Measurements from ENCODE around the gene URB2.

The URB2 gene

DNA sequence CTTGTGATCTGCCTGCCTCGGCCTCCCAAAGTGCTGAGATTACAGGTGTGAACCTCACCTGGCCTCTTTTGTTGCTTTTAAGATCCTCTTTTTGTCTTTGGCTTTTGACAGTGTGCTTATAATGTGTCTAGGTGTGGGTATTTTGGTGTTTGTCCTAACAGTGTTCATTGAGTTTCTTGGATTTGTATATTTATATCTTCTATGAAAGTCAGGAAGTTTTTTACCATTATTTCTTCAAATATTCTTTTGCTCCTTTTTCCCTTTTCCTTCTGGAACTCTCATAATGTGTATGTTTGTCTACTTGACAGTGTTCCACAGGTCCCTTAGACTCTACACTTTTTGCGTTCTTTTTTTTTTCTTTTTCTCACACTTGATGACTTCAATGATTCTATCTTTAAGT lies 59.1 kb downstream of the URB2 start:
- WGBS, 2 experiments: 86 to 88% methylated on average over 2 of the region's 2 CpGs
- Histone ChIP-seq H3K9me3 (ENCODE audit: control insufficient read depth, low read length) (no peaks in the 10 kb centered on the region), H3K36me3 (ENCODE audit: control insufficient read depth, insufficient read depth, low read length) (no peaks in the 10 kb centered on the region), H3K27me3 (ENCODE audit: control insufficient read depth, insufficient read depth, low read length, poor library complexity, severe bottlenecking) (no peaks in the 10 kb centered on the region), H3K27ac (ENCODE audit: insufficient read depth, low read depth, low read length, poor library complexity, severe bottlenecking) (no peak overlapping the region), H3K4me1 (ENCODE audit: control insufficient read depth, insufficient read depth, low read length) (no peaks in the 10 kb centered on the region), H3K4me3 (ENCODE audit: insufficient read depth, low read depth, low read length) (no peak overlapping the region)

GRCh38 chr1:229689273-229689672 lies 63.2 kb downstream of the URB2 start:
- Histone ChIP-seq H3K9me3 (ENCODE audit: control insufficient read depth, low read length) (no peaks in the 10 kb centered on the region), H3K36me3 (ENCODE audit: control insufficient read depth, insufficient read depth, low read length) (no peaks in the 10 kb centered on the region), H3K27me3 (ENCODE audit: control insufficient read depth, insufficient read depth, low read length, poor library complexity, severe bottlenecking) (no peaks in the 10 kb centered on the region), H3K4me3 (ENCODE audit: insufficient read depth, low read depth, low read length) (no peak overlapping the region), H3K4me1 (ENCODE audit: control insufficient read depth, insufficient read depth, low read length) (peaks cover 7% of the 10 kb centered on the region), H3K27ac (ENCODE audit: insufficient read depth, low read depth, low read length, poor library complexity, severe bottlenecking) (no peak overlapping the region)
- WGBS, 2 experiments: 93 to 97% methylated on average over 4 of the region's 4 CpGs

GRCh38 chr1:229689904-229690303 lies 63.9 kb downstream of the URB2 start:
- peaks cover 9% of the 10 kb centered on the region for H3K4me1 ChIP-seq (ENCODE audit: control insufficient read depth, insufficient read depth, low read length)
- no peak overlapping the region for H3K27ac ChIP-seq (ENCODE audit: insufficient read depth, low read depth, low read length, poor library complexity, severe bottlenecking)
- no peaks in the 10 kb centered on the region for H3K27me3 ChIP-seq (ENCODE audit: control insufficient read depth, insufficient read depth, low read length, poor library complexity, severe bottlenecking)
- WGBS, 2 experiments: 82 to 88% methylated on average over 7 of the region's 7 CpGs
- H3K9me3 ChIP-seq (ENCODE audit: control insufficient read depth, low read length): no peaks in the 10 kb centered on the region
- H3K36me3 ChIP-seq (ENCODE audit: control insufficient read depth, insufficient read depth, low read length): no peaks in the 10 kb centered on the region
- H3K4me3 ChIP-seq (ENCODE audit: insufficient read depth, low read depth, low read length): no peak overlapping the region

DNA sequence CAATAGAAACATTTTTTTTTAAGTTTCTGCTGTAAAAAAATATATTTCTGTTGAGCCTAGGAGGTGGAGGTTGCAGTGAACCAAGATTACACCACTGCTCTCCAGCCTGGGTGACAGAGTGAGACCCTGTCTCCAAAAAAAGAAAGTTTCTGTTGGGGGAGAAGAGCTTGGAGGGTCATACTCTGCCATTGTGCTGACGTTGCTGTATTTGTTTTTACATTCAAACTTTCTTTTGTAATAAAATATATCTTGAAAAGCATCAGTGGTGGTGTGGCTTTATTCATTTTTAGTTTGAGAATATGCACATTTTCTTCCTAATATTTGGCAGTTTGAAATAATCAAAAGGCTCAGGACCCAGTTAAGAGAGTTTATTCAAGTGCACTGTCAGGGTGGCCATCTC lies 64.6 kb downstream of the URB2 start:
- WGBS, 2 experiments: no CpG with 5 or more reads among the region's 1 CpG
- Histone ChIP-seq H3K27me3 (ENCODE audit: control insufficient read depth, insufficient read depth, low read length, poor library complexity, severe bottlenecking) (no peaks in the 10 kb centered on the region), H3K36me3 (ENCODE audit: control insufficient read depth, insufficient read depth, low read length) (no peaks in the 10 kb centered on the region), H3K27ac (ENCODE audit: insufficient read depth, low read depth, low read length, poor library complexity, severe bottlenecking) (no peak overlapping the region), H3K4me3 (ENCODE audit: insufficient read depth, low read depth, low read length) (no peak overlapping the region), H3K9me3 (ENCODE audit: control insufficient read depth, low read length) (no peaks in the 10 kb centered on the region), H3K4me1 (ENCODE audit: control insufficient read depth, insufficient read depth, low read length) (peaks cover 9% of the 10 kb centered on the region)

DNA sequence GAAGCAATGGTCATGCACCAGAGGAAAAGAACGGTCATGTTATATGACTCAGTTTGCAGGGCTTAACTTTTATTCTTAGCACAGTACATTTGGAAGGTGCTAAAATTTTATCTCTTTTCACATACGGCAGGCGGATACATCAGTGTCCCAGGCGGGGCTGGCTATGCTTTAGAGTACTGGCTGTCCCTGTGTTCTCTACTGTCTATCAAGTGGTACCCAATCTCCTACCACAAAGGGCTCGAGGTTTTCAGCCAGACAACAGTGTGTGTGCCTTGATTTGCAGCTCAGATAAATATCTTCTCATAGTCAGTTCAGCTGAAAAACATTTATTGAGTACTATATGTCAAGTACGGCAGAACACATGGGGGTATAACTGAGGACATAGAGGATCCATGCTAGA lies 65.3 kb downstream of the URB2 start:
- H3K4me1 ChIP-seq (ENCODE audit: control insufficient read depth, insufficient read depth, low read length): peaks cover 9% of the 10 kb centered on the region
- 94 to 95% methylated on average over 6 of the region's 6 CpGs for WGBS, 2 experiments
- H3K27me3 ChIP-seq (ENCODE audit: control insufficient read depth, insufficient read depth, low read length, poor library complexity, severe bottlenecking): no peaks in the 10 kb centered on the region
- no peak overlapping the region for H3K27ac ChIP-seq (ENCODE audit: insufficient read depth, low read depth, low read length, poor library complexity, severe bottlenecking)
- H3K4me3 ChIP-seq (ENCODE audit: insufficient read depth, low read depth, low read length): no peak overlapping the region
- no peaks in the 10 kb centered on the region for H3K9me3 ChIP-seq (ENCODE audit: control insufficient read depth, low read length)
- no peaks in the 10 kb centered on the region for H3K36me3 ChIP-seq (ENCODE audit: control insufficient read depth, insufficient read depth, low read length)

- no peak overlapping the region for H3K27ac ChIP-seq (ENCODE audit: insufficient read depth, low read depth, low read length, poor library complexity, severe bottlenecking)
- H3K4me1 ChIP-seq (ENCODE audit: control insufficient read depth, insufficient read depth, low read length): peaks cover 9% of the 10 kb centered on the region
- H3K4me3 ChIP-seq (ENCODE audit: insufficient read depth, low read depth, low read length): no peak overlapping the region
- H3K36me3 ChIP-seq (ENCODE audit: control insufficient read depth, insufficient read depth, low read length): no peaks in the 10 kb centered on the region
- 90% methylated on average over 10 of the region's 10 CpGs for WGBS, 2 experiments
- no peaks in the 10 kb centered on the region for H3K27me3 ChIP-seq (ENCODE audit: control insufficient read depth, insufficient read depth, low read length, poor library complexity, severe bottlenecking)
- no peaks in the 10 kb centered on the region for H3K9me3 ChIP-seq (ENCODE audit: control insufficient read depth, low read length)
Measured at GRCh38 chr1:229693129-229693900, 67.3 kb downstream of the URB2 start.

DNA sequence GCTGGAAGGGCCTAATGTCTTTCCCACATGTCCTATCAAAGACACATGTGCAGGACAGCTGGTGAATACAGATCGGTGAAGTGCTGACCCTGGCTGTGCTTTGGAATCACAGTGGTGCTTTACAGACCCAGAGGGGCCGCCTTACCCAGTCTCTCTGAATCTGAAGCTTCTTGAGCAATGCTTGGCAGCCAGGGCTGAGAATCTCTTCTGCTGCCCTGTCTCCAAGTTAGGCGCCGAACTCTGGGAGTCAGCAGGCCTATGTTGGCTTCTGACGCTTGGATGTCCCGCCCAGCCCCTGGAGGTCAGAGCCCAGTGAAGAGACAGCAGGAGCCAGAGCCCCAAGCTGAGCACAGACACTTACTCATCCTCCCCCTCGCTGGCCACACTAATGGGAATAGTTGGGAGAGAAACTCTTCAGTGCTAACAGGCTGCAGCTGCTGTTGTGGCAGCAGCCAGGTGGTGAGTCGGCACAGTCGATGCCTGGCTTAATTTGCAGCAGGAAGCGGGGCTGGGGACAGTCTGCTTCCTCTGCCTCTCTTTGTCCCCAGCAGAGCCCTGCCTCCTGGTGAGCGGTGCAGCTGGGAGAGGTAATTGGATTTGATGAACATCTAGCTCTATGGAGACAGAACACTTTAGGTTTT lies 68.1 kb downstream of the URB2 start:
- Histone ChIP-seq H3K27ac (ENCODE audit: insufficient read depth, low read depth, low read length, poor library complexity, severe bottlenecking) (peak overlapping the region; percentile 39), H3K36me3 (ENCODE audit: control insufficient read depth, insufficient read depth, low read length) (no peaks in the 10 kb centered on the region), H3K27me3 (ENCODE audit: control insufficient read depth, insufficient read depth, low read length, poor library complexity, severe bottlenecking) (no peaks in the 10 kb centered on the region), H3K9me3 (ENCODE audit: control insufficient read depth, low read length) (no peaks in the 10 kb centered on the region), H3K4me3 (ENCODE audit: insufficient read depth, low read depth, low read length) (no peak overlapping the region), H3K4me1 (ENCODE audit: control insufficient read depth, insufficient read depth, low read length) (peaks cover 9% of the 10 kb centered on the region)
- WGBS, 2 experiments: 22 to 28% methylated on average over 11 of the region's 11 CpGs

GRCh38 chr1:229696385-229696784 lies 70.3 kb downstream of the URB2 start:
- H3K27me3 ChIP-seq (ENCODE audit: control insufficient read depth, insufficient read depth, low read length, poor library complexity, severe bottlenecking): no peaks in the 10 kb centered on the region
- H3K4me1 ChIP-seq (ENCODE audit: control insufficient read depth, insufficient read depth, low read length): peaks cover 9% of the 10 kb centered on the region
- no peak overlapping the region for H3K27ac ChIP-seq (ENCODE audit: insufficient read depth, low read depth, low read length, poor library complexity, severe bottlenecking)
- no peaks in the 10 kb centered on the region for H3K36me3 ChIP-seq (ENCODE audit: control insufficient read depth, insufficient read depth, low read length)
- WGBS, 2 experiments: 45 to 49% methylated on average over 5 of the region's 5 CpGs
- no peaks in the 10 kb centered on the region for H3K9me3 ChIP-seq (ENCODE audit: control insufficient read depth, low read length)
- H3K4me3 ChIP-seq (ENCODE audit: insufficient read depth, low read depth, low read length): no peak overlapping the region

GRCh38 chr1:229699613-229700267 lies 73.7 kb downstream of the URB2 start:
- 95 to 96% methylated on average over 7 of the region's 7 CpGs for WGBS, 2 experiments
- no peak overlapping the region for H3K27ac ChIP-seq (ENCODE audit: insufficient read depth, low read depth, low read length, poor library complexity, severe bottlenecking)

DNA sequence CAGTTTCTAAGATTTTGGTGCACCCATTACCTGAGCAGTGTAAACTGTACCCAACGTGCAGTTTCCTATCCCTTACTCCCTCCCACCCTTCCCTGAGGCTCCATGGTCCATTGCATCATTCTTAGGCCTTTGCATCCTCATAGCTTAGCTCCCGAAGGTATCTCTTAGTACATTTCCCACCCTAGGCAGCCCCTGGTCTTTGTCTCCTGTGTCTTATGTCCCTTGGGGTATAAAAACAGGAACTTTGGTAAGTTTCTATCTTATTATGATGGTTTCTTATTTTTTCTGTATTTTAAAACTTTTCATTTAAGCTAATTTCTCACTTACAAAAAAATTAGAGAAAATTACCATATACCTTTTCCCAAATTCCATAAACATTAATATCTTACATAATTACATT lies 78.1 kb downstream of the URB2 start:
- Histone ChIP-seq H3K27ac (ENCODE audit: insufficient read depth, low read depth, low read length, poor library complexity, severe bottlenecking) (no peak overlapping the region), H3K27me3 (ENCODE audit: control insufficient read depth, insufficient read depth, low read length, poor library complexity, severe bottlenecking) (no peaks in the 10 kb centered on the region), H3K4me3 (ENCODE audit: insufficient read depth, low read depth, low read length) (no peak overlapping the region), H3K9me3 (ENCODE audit: control insufficient read depth, low read length) (no peaks in the 10 kb centered on the region), H3K36me3 (ENCODE audit: control insufficient read depth, insufficient read depth, low read length) (no peaks in the 10 kb centered on the region), H3K4me1 (ENCODE audit: control insufficient read depth, insufficient read depth, low read length) (no peaks in the 10 kb centered on the region)
- 89 to 91% methylated on average over 2 of the region's 2 CpGs for WGBS, 2 experiments

More at GRCh38 chr1:229699613-229700267, 73.7 kb downstream of the URB2 start:
- H3K36me3 ChIP-seq (ENCODE audit: control insufficient read depth, insufficient read depth, low read length): no peaks in the 10 kb centered on the region
- H3K4me3 ChIP-seq (ENCODE audit: insufficient read depth, low read depth, low read length): no peak overlapping the region
- H3K4me1 ChIP-seq (ENCODE audit: control insufficient read depth, insufficient read depth, low read length): no peaks in the 10 kb centered on the region
- H3K27me3 ChIP-seq (ENCODE audit: control insufficient read depth, insufficient read depth, low read length, poor library complexity, severe bottlenecking): no peaks in the 10 kb centered on the region
- H3K9me3 ChIP-seq (ENCODE audit: control insufficient read depth, low read length): no peaks in the 10 kb centered on the region

All from ectodermal cell (in vitro differentiated cells).